ENCODE measurements around the gene RERE. TPM values are rescaled to one million over a fixed set of nuclear protein-coding genes. Genes with fewer than 3 reads are reported as not detected.

The RERE gene
- total and polyA plus RNA-seq, 5 donors, result 72.4 to 175 (median 161) TPM

DNA sequence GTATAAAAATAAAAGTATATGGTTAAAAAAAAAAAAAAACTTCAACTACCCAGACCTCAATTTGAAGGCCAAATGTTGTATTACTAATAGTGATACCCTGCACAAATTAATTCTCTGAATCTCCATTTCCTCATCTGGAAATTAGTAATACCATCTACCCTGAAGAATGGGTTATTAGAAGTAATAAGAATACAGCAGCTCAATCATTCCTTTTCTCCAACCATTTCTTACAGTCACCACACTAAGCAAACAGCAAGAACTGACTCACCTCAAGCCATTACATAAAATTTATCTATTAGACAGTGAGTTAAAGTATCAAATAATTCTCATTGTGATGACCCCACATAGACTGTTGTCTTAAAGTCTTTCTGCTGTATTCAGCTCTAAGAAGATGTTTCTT, 39.6 kb downstream of the RERE start:
- no peak for ATAC-seq
- no peak overlapping the region for H3K4me3 ChIP-seq (ENCODE audit: low read length)
- intact Hi-C loops (cut with DNase I), result no loop called here

DNA sequence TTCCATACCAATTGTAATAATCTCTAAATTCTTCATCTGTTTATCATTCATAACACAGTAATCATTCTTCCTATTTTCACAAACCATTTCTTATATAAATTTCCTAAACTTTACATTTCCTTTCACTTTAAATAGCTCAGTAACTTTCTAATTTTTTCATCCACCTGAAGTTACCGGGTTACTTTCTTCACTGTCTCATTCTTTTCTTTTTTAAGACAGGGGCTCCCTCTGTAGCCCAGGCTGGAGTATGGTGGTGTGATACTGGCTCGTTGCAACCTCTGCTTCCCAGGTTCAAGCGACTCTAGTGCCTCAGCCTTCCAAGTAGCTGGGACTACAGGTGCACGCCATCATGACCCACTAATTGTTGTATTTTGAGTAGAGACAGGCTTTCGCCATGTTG, 41.3 kb downstream of the RERE start:
- no peak overlapping the region for H3K4me3 ChIP-seq (ENCODE audit: low read length)
- no peak overlapping the region for H3K27ac ChIP-seq (ENCODE audit: low read length)
- DNase-seq (no peak), ATAC-seq (no peak)
- H3K9me3 ChIP-seq (ENCODE audit: control insufficient read depth, low read length), result no peaks in the 10 kb centered on the region
- H3K4me1 ChIP-seq (ENCODE audit: control insufficient read depth, insufficient read depth, low read length), result peaks cover 5% of the 10 kb centered on the region
- H3K27me3 ChIP-seq (ENCODE audit: control insufficient read depth, insufficient read depth), result no peaks in the 10 kb centered on the region
- intact Hi-C loops (cut with DNase I), result no loop called here
- WGBS, result 91% methylated on average over 5 of the region's 5 CpGs

More for the DNA sequence above, 39.6 kb downstream of the RERE start:
- H3K27me3 ChIP-seq (ENCODE audit: control insufficient read depth, insufficient read depth), result no peaks in the 10 kb centered on the region
- peaks cover 5% of the 10 kb centered on the region for H3K4me1 ChIP-seq (ENCODE audit: control insufficient read depth, insufficient read depth, low read length)
- H3K9me3 ChIP-seq (ENCODE audit: control insufficient read depth, low read length), result no peaks in the 10 kb centered on the region
- no peak for DNase-seq
- no peak overlapping the region for H3K27ac ChIP-seq (ENCODE audit: low read length)

DNA sequence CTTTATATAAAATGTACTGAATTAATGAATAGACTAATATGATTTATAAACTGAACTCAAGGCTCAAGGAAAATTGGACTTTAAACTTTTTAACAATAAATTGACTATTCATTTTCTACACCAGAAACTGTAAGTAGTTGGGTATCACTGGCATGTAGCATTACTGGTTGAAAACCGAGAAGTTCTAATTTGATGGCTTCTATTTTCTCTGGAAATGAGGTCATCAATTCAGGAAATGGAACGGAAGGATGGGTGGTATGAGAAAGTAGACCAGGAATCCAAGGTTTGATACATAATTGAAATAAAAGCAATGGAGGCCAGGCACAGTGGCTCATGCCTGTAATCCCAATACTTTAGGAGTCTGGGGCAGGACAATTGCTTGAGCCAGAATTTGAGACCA, 50.4 kb downstream of the RERE start:
- no peak for ATAC-seq
- H3K4me1 ChIP-seq (ENCODE audit: control insufficient read depth, insufficient read depth, low read length), result peaks cover 4% of the 10 kb centered on the region
- H3K27me3 ChIP-seq (ENCODE audit: control insufficient read depth, insufficient read depth), result no peaks in the 10 kb centered on the region
- 57% methylated on average over 2 of the region's 2 CpGs for WGBS
- no peak for DNase-seq
- intact Hi-C loops (cut with DNase I), result no loop called here
- H3K4me3 ChIP-seq (ENCODE audit: low read length), result no peak overlapping the region
- H3K9me3 ChIP-seq (ENCODE audit: control insufficient read depth, low read length), result no peaks in the 10 kb centered on the region
- H3K27ac ChIP-seq (ENCODE audit: low read length), result no peak overlapping the region

DNA sequence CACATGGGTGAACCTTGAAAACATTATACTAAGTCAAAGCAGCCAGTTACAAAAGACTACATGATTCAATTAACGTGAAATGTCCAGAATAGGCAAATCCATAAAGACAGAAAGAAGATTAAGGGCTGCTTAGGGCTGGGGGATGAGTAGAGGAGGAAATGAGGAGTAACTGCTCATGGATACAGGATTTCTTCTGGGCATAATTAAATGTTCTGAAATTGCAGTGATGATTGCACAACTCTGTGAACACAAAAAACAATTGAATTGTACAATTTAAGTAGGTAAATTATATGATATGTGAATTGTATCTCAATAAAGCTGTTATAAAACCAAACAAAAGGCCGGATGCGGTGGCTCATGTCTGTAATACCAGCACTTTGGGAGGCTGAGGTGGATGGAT, 52.2 kb downstream of the RERE start:
- Histone ChIP-seq H3K4me1 (ENCODE audit: control insufficient read depth, insufficient read depth, low read length) (peaks cover 4% of the 10 kb centered on the region), H3K4me3 (ENCODE audit: low read length) (no peak overlapping the region), H3K9me3 (ENCODE audit: control insufficient read depth, low read length) (no peaks in the 10 kb centered on the region), H3K27ac (ENCODE audit: low read length) (no peak overlapping the region), H3K27me3 (ENCODE audit: control insufficient read depth, insufficient read depth) (no peaks in the 10 kb centered on the region)
- WGBS, result 97% methylated on average over 3 of the region's 3 CpGs
- DNase-seq (no peak), ATAC-seq (no peak)
- intact Hi-C loops (cut with DNase I), result no loop called here

DNA sequence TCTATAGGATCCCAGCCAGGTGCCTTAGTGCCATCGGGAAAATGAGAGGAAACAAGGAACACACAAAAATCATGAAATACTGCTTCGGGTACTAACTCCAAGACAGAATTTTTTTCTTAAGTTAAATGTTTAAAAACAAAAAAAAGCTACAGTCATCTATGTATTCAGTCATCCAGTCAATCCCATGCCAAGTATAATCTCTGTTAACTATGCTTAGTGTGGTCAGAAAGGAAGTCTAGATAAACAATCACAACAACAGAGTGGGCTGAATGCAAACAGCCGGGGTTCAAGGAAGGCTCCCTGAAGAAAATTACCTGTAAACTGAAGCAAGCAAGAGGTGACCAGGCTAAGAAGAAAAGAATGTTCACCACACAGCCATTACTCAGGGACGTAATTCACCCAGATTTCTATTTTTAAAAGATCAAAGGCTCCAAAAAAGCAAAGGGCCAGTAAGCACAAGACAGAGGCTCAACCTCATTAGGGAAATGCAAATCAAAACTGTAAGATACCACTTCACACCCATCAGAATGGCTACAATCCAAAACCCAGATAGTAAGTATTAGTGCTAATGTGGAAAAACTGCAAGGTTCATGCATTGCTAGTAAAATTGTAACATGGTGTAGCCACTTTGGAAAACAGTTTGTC, 53.0 kb downstream of the RERE start:
- 33% methylated on average over 4 of the region's 4 CpGs for WGBS
- Histone ChIP-seq H3K4me1 (ENCODE audit: control insufficient read depth, insufficient read depth, low read length) (peaks cover 4% of the 10 kb centered on the region), H3K4me3 (ENCODE audit: low read length) (no peak overlapping the region), H3K27ac (ENCODE audit: low read length) (no peak overlapping the region), H3K27me3 (ENCODE audit: control insufficient read depth, insufficient read depth) (no peaks in the 10 kb centered on the region), H3K9me3 (ENCODE audit: control insufficient read depth, low read length) (no peaks in the 10 kb centered on the region)
- DNase-seq (no peak), ATAC-seq (peak in 1 of 2 donors; percentile 35)
- intact Hi-C loops (cut with DNase I), result no loop called here

DNA sequence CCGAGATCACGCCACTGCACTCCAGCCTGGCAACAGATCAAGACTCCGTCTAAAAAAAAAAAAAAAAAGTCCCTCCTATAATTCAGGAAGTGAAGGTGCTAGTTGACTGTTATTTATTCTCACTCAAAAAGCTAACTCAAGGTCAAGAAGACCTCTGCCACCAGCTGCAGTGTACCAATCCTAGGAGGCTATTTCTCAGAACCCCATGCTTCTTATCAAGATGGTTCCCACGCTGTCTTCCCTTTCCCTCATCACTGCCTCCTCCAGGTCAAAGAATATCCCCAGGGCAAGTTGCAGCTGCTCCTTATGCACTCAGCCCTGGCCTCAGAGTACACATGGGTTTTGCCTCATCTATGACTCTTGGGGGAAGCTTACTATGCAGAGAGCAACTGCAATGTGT, 53.6 kb downstream of the RERE start:
- no peaks in the 10 kb centered on the region for H3K9me3 ChIP-seq (ENCODE audit: control insufficient read depth, low read length)
- H3K4me3 ChIP-seq (ENCODE audit: low read length), result no peak overlapping the region
- peaks cover 4% of the 10 kb centered on the region for H3K4me1 ChIP-seq (ENCODE audit: control insufficient read depth, insufficient read depth, low read length)
- no peak overlapping the region for H3K27ac ChIP-seq (ENCODE audit: low read length)
- DNase-seq (no peak), ATAC-seq (peak in 1 of 2 donors; percentile 52)
- intact Hi-C loops (cut with DNase I), result no loop called here
- H3K27me3 ChIP-seq (ENCODE audit: control insufficient read depth, insufficient read depth), result no peaks in the 10 kb centered on the region
- 44% methylated on average over 4 of the region's 4 CpGs for WGBS

DNA sequence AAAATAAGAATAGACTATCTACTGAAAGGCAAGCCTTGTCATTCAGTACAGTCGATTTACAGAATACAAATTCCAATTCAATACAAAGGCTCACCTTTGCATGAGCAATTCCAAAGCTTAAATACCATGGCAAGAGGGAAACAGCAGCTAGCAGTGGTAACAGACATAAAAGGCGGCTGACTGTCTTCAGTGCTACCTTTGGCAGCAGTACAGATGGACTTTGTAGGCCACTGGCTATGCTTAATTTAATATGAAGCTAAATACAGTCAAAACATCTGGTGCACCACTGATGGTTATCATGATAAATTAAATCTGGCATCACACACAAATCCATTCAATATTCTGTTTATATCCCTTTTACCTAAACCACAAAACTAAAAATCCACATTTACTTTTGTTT, 62.4 kb downstream of the RERE start:
- 61% methylated on average over 2 of the region's 2 CpGs for WGBS
- Histone ChIP-seq H3K27me3 (ENCODE audit: control insufficient read depth, insufficient read depth) (no peaks in the 10 kb centered on the region), H3K9me3 (ENCODE audit: control insufficient read depth, low read length) (no peaks in the 10 kb centered on the region), H3K27ac (ENCODE audit: low read length) (no peak overlapping the region), H3K4me3 (ENCODE audit: low read length) (no peak overlapping the region), H3K4me1 (ENCODE audit: control insufficient read depth, insufficient read depth, low read length) (peaks cover 2% of the 10 kb centered on the region)
- intact Hi-C loops (cut with DNase I), result no loop called here
- no peak for ATAC-seq
- DNase-seq, result no peak

DNA sequence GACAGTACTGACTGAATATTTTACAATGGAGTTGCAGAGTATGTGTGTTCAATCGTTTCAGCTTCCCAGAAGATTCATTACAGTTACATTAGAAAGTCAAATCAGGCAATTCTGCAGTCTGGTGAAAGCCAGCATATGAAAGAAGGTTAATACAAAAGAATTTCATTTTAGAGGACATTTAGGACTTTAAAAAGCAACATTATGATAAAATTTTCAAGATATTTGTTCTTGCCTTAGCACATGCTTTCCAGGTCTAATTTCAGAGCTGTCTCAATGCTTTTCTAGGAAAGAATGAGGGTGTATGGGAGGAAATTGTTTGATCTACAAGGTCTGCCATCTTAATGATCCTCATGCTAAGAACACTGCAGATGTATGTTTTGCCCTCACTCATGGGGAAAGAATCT, 63.2 kb downstream of the RERE start:
- intact Hi-C loops (cut with DNase I), result no loop called here
- Histone ChIP-seq H3K27me3 (ENCODE audit: control insufficient read depth, insufficient read depth) (no peaks in the 10 kb centered on the region), H3K4me3 (ENCODE audit: low read length) (no peak overlapping the region), H3K4me1 (ENCODE audit: control insufficient read depth, insufficient read depth, low read length) (peaks cover 2% of the 10 kb centered on the region), H3K9me3 (ENCODE audit: control insufficient read depth, low read length) (no peaks in the 10 kb centered on the region), H3K27ac (ENCODE audit: low read length) (no peak overlapping the region)
- no peak for ATAC-seq
- WGBS, result 67% methylated on average over 1 of the region's 1 CpG
- DNase-seq, result no peak

DNA sequence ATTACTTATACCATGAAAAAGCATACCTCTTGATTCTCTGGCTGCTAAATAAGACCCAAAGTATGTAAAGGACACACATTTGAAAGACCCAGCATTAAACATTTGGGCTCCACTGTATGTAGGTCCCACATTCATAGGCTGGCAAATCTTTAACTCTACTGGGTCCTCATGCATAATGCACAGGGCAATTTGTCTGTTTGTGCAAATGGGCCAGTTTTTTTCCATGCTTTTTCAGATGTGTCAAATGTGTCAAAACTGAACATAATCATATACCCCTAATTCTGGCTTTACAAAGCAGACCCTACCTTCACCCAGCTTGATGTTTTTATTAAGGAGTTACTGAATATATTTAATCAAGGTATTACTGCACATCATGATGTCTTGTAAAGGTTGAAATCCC, 63.7 kb downstream of the RERE start:
- intact Hi-C loops (cut with DNase I), result no loop called here
- Histone ChIP-seq H3K4me3 (ENCODE audit: low read length) (no peak overlapping the region), H3K9me3 (ENCODE audit: control insufficient read depth, low read length) (no peaks in the 10 kb centered on the region), H3K4me1 (ENCODE audit: control insufficient read depth, insufficient read depth, low read length) (peaks cover 2% of the 10 kb centered on the region), H3K27me3 (ENCODE audit: control insufficient read depth, insufficient read depth) (no peaks in the 10 kb centered on the region), H3K27ac (ENCODE audit: low read length) (no peak overlapping the region)
- ATAC-seq, result no peak
- no peak for DNase-seq

DNA sequence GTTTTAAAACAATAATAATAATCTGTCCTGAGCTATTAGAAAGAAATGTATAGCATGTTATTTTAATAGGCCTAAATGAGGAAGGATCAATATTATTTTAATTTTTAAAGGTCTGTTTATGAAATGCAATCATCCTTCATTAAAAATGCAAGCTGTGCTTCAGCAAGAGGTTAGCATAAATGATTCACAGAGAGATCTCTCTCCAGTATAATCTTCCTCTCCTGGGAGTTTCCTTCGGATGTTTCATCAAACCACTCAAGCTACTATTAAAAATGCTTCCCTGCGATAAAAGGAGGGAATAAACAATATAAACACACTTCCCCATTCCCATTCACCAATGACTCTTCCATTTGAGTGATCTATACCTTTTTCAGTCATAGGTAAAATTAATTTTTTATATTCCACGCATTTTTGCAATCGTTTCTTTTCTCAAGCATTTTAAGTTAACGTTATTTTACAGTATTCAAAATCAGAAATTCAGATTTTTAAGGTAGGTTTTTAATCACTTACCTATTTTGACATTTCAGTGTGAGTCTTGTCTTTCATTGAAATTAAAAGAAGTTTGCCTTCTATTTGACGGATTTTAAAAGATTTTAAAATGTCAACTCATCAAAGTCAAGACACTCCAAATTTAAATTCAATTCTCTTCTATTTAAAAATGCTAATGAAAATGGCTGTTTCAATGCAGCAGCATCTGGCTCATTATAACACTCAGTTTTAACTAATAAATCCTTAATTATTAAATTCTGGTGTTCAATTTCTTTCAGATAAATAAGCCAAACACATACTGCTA, 64.3 kb downstream of the RERE start:
- Histone ChIP-seq H3K27ac (ENCODE audit: low read length) (no peak overlapping the region), H3K9me3 (ENCODE audit: control insufficient read depth, low read length) (no peaks in the 10 kb centered on the region), H3K4me1 (ENCODE audit: control insufficient read depth, insufficient read depth, low read length) (peaks cover 2% of the 10 kb centered on the region), H3K27me3 (ENCODE audit: control insufficient read depth, insufficient read depth) (no peaks in the 10 kb centered on the region), H3K4me3 (ENCODE audit: low read length) (no peak overlapping the region)
- no peak for ATAC-seq
- 81% methylated on average over 6 of the region's 6 CpGs for WGBS
- no peak for DNase-seq
- intact Hi-C loops (cut with DNase I), result no loop called here

DNA sequence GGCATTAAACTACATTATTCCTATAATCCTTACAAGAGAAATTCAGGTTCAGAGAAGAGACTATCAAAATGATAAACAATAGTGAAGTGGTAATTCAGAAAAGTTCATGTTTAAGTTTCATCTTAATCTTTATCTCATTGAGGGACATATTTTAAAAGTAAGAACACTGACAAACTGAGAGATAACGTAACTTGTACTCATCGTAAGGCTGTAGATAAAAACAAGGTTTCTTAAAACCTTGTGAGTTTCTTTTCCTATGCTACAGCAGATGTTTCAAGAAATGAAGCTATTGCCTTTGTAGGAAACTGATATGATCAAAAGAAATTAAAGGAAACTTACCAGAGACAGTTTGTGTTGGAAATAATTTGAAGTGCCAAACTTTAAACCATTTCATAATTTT, 65.0 kb downstream of the RERE start:
- no peak for DNase-seq
- Histone ChIP-seq H3K4me1 (ENCODE audit: control insufficient read depth, insufficient read depth, low read length) (peaks cover 2% of the 10 kb centered on the region), H3K27ac (ENCODE audit: low read length) (no peak overlapping the region), H3K4me3 (ENCODE audit: low read length) (no peak overlapping the region), H3K27me3 (ENCODE audit: control insufficient read depth, insufficient read depth) (no peaks in the 10 kb centered on the region), H3K9me3 (ENCODE audit: control insufficient read depth, low read length) (no peaks in the 10 kb centered on the region)
- WGBS, result 65% methylated on average over 2 of the region's 2 CpGs
- ATAC-seq, result no peak
- intact Hi-C loops (cut with DNase I), result no loop called here

Measured in right cardiac atrium (tissue), 5 donors.